Esophagus muscularis mucosa (tissue), 4 donors: ENCODE results near the gene SEMA4B. TPM values are rescaled to one million over a fixed set of nuclear protein-coding genes. Genes with fewer than 3 reads are reported as not detected.

Experiments used
- DNase-seq: peaks from one replicate; pipeline ENCODE4 v3.0.0-alpha.2; 2017; ENCODE audit errors: extremely low spot score
- H3K27ac ChIP-seq, 4 donors: fragments of 200-600 bp; sonication (generic); replicated peaks in 1 of 4; 1 replicate in 3 of 4; 2 replicates in 1 of 4; pipeline ENCODE4 v1.5.1; 2016 to 2019; ENCODE audit warnings: mild to moderate bottlenecking in 1 of 4
- H3K27me3 ChIP-seq, 4 donors: fragments of 200-600 bp; sonication (generic); one replicate each; pipeline versions ENCODE4 v1.5.1 to v1.6.0; 2016 to 2019
- H3K36me3 ChIP-seq, 4 donors: fragments of 200-600 bp; sonication (generic); one replicate each; pipeline ENCODE4 v1.5.1; 2016 to 2019
- H3K4me1 ChIP-seq, 4 donors: fragments of 200-600 bp; sonication (generic); one replicate each; pipeline ENCODE4 v1.5.1; 2016 to 2019
- H3K4me3 ChIP-seq, 4 donors: fragments of 200-600 bp; sonication (generic); 1 replicate in 2 of 4; 2 replicates in 2 of 4; pipeline ENCODE4 v1.5.1; 2016 to 2019; ENCODE audit warnings: mild to moderate bottlenecking in 4 of 4, moderate library complexity in 1 of 4
- H3K9me3 ChIP-seq, 4 donors: fragments of 200-600 bp; sonication (generic); 1 replicate in 3 of 4; 2 replicates in 1 of 4; pipeline ENCODE4 v1.5.1; 2016 to 2019
- EP300 ChIP-seq: sonication (generic); formaldehyde crosslinking; IDR thresholded peaks from one replicate; pipeline ENCODE4 v1.6.1; 2017; ENCODE audit warnings: antibody characterized with exemption
- POLR2A ChIP-seq: fragments of 450-650 bp; IDR thresholded peaks from one replicate; pipeline ENCODE4 v1.6.1; 2017; ENCODE audit warnings: antibody characterized with exemption, moderate library complexity, mild to moderate bottlenecking, low read depth
- POLR2AphosphoS5 ChIP-seq, 2 donors: sonication (generic); formaldehyde crosslinking; IDR thresholded peaks; one replicate each; pipeline ENCODE4 v1.6.1; 2017; ENCODE audit warnings: antibody characterized with exemption in 2 of 2
- WGBS: methylation state at CpG from one replicate; pipeline ENCODE4 v1.1.5; 2018; 5-methylcytosine and 5-hydroxymethylcytosine counted together
- intact Hi-C: fragments of 100-400 bp; cut with DNase I; formaldehyde crosslinking; loops from one replicate; pipeline ENCODE4 v1.15.1; 2023
- total RNA-seq, 4 donors: library from RNA; depleted of rRNA; stranded (reverse); fragments of >200 nt; gene quantifications; one replicate each; pipeline versions ENCODE4 v1.1.0 to v1.2.1, GENCODE V29; 2016
- TF ChIP-seq, protein P1 (sequence below), 3 experiments: fragments of 200-600 bp in 2 of 3; fragments of 450-650 bp in 1 of 3; sonication (generic) in 2 of 3; IDR thresholded peaks; one replicate each; pipeline ENCODE4 v1.5.1; 2017 to 2019; ENCODE audit warnings: antibody characterized with exemption in 3 of 3, mild to moderate bottlenecking in 2 of 3, moderate library complexity in 1 of 3

The SEMA4B gene
- total RNA-seq, 4 donors from 2014 or later, result 30.7 to 68.3 (median 43.4) TPM

DNA sequence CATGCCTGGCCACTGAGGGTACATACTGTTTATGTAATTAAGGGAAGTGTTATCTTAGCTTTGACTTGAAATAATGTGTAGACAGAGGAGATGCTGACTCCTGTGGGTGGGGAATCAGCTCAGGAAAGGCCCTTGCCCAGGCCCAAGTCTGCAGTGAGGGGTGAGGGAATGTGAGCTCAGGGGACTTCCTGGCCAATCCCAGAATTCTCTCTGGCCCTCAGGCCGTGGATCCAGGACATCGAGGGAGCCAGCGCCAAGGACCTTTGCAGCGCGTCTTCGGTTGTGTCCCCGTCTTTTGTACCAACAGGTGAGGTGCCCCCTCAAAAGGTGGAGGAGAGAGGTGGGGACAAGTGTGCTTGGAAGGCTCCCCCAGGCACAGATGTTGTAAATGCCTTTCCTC, 26.2 kb downstream of the SEMA4B start:
- TF ChIP-seq, protein P1, sequence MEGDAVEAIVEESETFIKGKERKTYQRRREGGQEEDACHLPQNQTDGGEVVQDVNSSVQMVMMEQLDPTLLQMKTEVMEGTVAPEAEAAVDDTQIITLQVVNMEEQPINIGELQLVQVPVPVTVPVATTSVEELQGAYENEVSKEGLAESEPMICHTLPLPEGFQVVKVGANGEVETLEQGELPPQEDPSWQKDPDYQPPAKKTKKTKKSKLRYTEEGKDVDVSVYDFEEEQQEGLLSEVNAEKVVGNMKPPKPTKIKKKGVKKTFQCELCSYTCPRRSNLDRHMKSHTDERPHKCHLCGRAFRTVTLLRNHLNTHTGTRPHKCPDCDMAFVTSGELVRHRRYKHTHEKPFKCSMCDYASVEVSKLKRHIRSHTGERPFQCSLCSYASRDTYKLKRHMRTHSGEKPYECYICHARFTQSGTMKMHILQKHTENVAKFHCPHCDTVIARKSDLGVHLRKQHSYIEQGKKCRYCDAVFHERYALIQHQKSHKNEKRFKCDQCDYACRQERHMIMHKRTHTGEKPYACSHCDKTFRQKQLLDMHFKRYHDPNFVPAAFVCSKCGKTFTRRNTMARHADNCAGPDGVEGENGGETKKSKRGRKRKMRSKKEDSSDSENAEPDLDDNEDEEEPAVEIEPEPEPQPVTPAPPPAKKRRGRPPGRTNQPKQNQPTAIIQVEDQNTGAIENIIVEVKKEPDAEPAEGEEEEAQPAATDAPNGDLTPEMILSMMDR (IDR thresholded peaks at IDR 0.05), result no peak
- TF ChIP-seq POLR2A, result no peak
- no peak for TF ChIP-seq POLR2AphosphoS5 (IDR thresholded peaks at IDR 0.05)
- no peak for TF ChIP-seq EP300
- no peak for DNase-seq
- H3K9me3 ChIP-seq, result no peaks in the 10 kb centered on the region
- WGBS, result 93% methylated on average over 7 of the region's 7 CpGs
- no peak overlapping the region for H3K4me3 ChIP-seq
- H3K4me1 ChIP-seq, result peaks cover 27 to 59% (median 44%) of the 10 kb centered on the region in 4 donors
- intact Hi-C loops, result no loop called here
- peaks cover 47 to 93% (median 88%) of the 10 kb centered on the region in 4 donors for H3K36me3 ChIP-seq
- H3K27ac ChIP-seq, result peak overlapping the region in 2 of 4 donors; percentile 62 to 97
- no peaks in the 10 kb centered on the region for H3K27me3 ChIP-seq

DNA sequence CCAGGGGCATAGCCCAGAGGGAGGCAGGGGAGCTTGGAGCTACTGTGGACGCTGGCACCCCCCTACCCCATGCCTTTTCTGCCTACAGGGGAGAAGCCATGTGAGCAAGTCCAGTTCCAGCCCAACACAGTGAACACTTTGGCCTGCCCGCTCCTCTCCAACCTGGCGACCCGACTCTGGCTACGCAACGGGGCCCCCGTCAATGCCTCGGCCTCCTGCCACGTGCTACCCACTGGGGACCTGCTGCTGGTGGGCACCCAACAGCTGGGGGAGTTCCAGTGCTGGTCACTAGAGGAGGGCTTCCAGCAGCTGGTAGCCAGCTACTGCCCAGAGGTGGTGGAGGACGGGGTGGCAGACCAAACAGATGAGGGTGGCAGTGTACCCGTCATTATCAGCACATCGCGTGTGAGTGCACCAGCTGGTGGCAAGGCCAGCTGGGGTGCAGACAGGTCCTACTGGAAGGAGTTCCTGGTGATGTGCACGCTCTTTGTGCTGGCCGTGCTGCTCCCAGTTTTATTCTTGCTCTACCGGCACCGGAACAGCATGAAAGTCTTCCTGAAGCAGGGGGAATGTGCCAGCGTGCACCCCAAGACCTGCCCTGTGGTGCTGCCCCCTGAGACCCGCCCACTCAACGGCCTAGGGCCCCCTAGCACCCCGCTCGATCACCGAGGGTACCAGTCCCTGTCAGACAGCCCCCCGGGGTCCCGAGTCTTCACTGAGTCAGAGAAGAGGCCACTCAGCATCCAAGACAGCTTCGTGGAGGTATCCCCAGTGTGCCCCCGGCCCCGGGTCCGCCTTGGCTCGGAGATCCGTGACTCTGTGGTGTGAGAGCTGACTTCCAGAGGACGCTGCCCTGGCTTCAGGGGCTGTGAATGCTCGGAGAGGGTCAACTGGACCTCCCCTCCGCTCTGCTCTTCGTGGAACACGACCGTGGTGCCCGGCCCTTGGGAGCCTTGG, 27.0 kb downstream of the SEMA4B start:
- H3K36me3 ChIP-seq, result peaks cover 47 to 87% (median 81%) of the 10 kb centered on the region in 4 donors

DNA sequence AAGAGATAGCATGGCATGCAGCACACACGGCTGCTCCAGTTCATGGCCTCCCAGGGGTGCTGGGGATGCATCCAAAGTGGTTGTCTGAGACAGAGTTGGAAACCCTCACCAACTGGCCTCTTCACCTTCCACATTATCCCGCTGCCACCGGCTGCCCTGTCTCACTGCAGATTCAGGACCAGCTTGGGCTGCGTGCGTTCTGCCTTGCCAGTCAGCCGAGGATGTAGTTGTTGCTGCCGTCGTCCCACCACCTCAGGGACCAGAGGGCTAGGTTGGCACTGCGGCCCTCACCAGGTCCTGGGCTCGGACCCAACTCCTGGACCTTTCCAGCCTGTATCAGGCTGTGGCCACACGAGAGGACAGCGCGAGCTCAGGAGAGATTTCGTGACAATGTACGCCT, 27.8 kb downstream of the SEMA4B start:
- peaks cover 39 to 78% (median 72%) of the 10 kb centered on the region in 4 donors for H3K36me3 ChIP-seq
- H3K4me1 ChIP-seq, result peaks cover 35 to 69% (median 54%) of the 10 kb centered on the region in 4 donors
- TF ChIP-seq, protein P1 (IDR thresholded peaks at IDR 0.05), result no peak
- TF ChIP-seq EP300, result no peak
- TF ChIP-seq POLR2AphosphoS5 (IDR thresholded peaks at IDR 0.05), result no peak
- TF ChIP-seq POLR2A, result no peak
- no peak overlapping the region for H3K4me3 ChIP-seq
- H3K27me3 ChIP-seq, result no peaks in the 10 kb centered on the region
- intact Hi-C loops, result no loop called here
- 85% methylated on average over 11 of the region's 15 CpGs for WGBS
- H3K27ac ChIP-seq, result peak overlapping the region; percentile 17 to 97 (median 58)
- DNase-seq, result no peak
- H3K9me3 ChIP-seq, result no peaks in the 10 kb centered on the region

More for the DNA sequence above, 27.0 kb downstream of the SEMA4B start:
- no peak for DNase-seq
- 89% methylated on average over 25 of the region's 38 CpGs for WGBS
- Histone ChIP-seq H3K27me3 (no peaks in the 10 kb centered on the region), H3K4me3 (no peak overlapping the region), H3K9me3 (no peaks in the 10 kb centered on the region), H3K4me1 (peaks cover 35 to 67% (median 52%) of the 10 kb centered on the region in 4 donors), H3K27ac (peak overlapping the region; percentile 17 to 97 (median 58))
- TF ChIP-seq EP300, result no peak
- no peak for TF ChIP-seq POLR2AphosphoS5 (IDR thresholded peaks at IDR 0.05)
- no peak for TF ChIP-seq POLR2A
- TF ChIP-seq, protein P1 (IDR thresholded peaks at IDR 0.05), result no peak
- intact Hi-C loops, result no loop called here

DNA sequence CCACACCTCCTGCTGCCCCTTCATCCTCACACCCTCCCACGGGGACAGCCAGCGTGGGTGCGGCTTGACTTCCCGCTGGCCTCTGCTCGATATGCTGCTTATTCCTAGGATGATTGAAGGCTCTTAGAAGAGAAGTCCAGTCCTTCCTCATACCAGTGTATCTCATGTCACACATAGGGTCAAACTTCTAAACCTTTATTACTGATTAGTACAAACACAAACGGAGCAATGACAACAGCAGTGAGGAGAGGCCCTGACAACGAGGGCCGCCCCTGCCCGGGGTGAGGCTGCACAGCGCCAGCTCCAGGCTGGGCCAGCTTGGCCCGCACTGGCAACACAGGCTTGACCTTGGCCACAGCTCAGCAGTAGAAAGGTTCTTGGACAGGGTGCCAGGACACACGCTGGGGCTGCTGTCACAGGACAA, 29.0 kb downstream of the SEMA4B start:
- Histone ChIP-seq H3K4me3 (no peak overlapping the region), H3K36me3 (peaks cover 28 to 67% (median 61%) of the 10 kb centered on the region in 4 donors), H3K27ac (peak overlapping the region; percentile 36 to 97 (median 50)), H3K9me3 (no peaks in the 10 kb centered on the region), H3K27me3 (no peaks in the 10 kb centered on the region), H3K4me1 (peaks cover 41 to 71% (median 62%) of the 10 kb centered on the region in 4 donors)
- WGBS, result 69% methylated on average over 12 of the region's 12 CpGs
- DNase-seq, result no peak
- intact Hi-C loops, result no loop called here
- TF ChIP-seq POLR2AphosphoS5 (IDR thresholded peaks at IDR 0.05) (peak in 1 of 2 donors; percentile 21), POLR2A (no peak)

DNA sequence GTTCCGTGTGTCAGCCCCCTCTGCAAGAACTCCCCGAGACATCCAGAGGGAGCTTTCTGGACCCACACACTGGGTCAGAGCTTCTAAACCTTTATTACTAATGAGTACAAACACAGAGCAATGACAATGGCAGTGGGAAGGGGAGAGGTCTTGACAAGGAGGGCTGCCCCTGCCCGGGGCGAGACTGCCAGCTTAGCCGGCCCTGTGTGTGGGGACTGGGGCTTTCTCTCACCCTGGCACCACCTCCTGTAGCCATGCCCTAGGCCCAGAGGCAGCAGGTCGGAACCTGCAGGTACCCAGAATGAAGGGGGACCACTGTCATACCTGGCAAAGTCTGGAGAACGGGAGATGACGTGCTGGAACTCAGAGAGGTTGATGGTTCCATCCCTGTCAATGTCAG, 29.5 kb downstream of the SEMA4B start:
- Histone ChIP-seq H3K9me3 (no peaks in the 10 kb centered on the region), H3K4me1 (peaks cover 41 to 68% (median 62%) of the 10 kb centered on the region in 4 donors), H3K4me3 (no peak overlapping the region), H3K27ac (peak overlapping the region; percentile 36 to 97 (median 50)), H3K36me3 (peaks cover 23 to 62% (median 56%) of the 10 kb centered on the region in 4 donors), H3K27me3 (no peaks in the 10 kb centered on the region)
- TF ChIP-seq EP300 (no peak), POLR2A (no peak), POLR2AphosphoS5 (IDR thresholded peaks at IDR 0.05) (no peak)
- TF ChIP-seq, protein P1 (IDR thresholded peaks at IDR 0.05), result no peak
- DNase-seq, result no peak
- intact Hi-C loops, result no loop called here
- WGBS, result 84% methylated on average over 5 of the region's 8 CpGs
